ENCODE results near the gene SRRM5.
"Not testable (repeated sequence)": the region's sequence is repeated elsewhere in the genome, so short reads cannot be mapped to it uniquely, and the experiment has no call there.

The SRRM5 gene

GRCh38 chr19:43575156-43575950, 36.5 kb upstream of the SRRM5 start, which contains the start of the genes PINLYP and XRCC1:
PINLYP (plus strand) TSS chr19:43575801; CDS start chr19:43577192, 1,391 bp downstream.
XRCC1 (minus strand) TSS chr19:43575527; CDS start chr19:43575458, 69 bp downstream.
- peak within 1 kb of the TSS; percentile 77; the same call in 1 of the 2 replicates for H3K27ac ChIP-seq (ENCODE audit: low read depth, low read length)
- H3K9ac ChIP-seq (ENCODE audit: low read length), result peak within 1 kb of the TSS; percentile 92
- peaks cover 14% of the 10 kb centered on the region for H3K36me3 ChIP-seq (ENCODE audit: control insufficient read depth, insufficient read depth, low read length)
- peak within 1 kb of the TSS; percentile 98 for H3K4me3 ChIP-seq (ENCODE audit: low read depth, low read length)
- H3K9me3 ChIP-seq (ENCODE audit: control insufficient read depth, insufficient read depth, low read depth, low read length), result no peaks in the 10 kb centered on the region
- H3K4me1 ChIP-seq (ENCODE audit: control insufficient read depth, insufficient read depth, low read length), result peaks cover 11% of the 10 kb centered on the region
- no peaks in the 10 kb centered on the region for H3K27me3 ChIP-seq (ENCODE audit: control insufficient read depth, insufficient read depth, low read length)

- no peak overlapping the region for H3K27ac ChIP-seq (ENCODE audit: low read depth, low read length)
- H3K36me3 ChIP-seq (ENCODE audit: control insufficient read depth, insufficient read depth, low read length), result peaks cover 14% of the 10 kb centered on the region
- H3K4me3 ChIP-seq (ENCODE audit: low read depth, low read length), result peak overlapping the region; percentile 52
Observed at GRCh38 chr19:43575955-43576878, 35.7 kb upstream of the SRRM5 start.

GRCh38 chr19:43578787-43579186, 33.1 kb upstream of the SRRM5 start:
- Histone ChIP-seq H3K27ac (ENCODE audit: low read depth, low read length) (no peak overlapping the region), H3K9me3 (ENCODE audit: control insufficient read depth, insufficient read depth, low read depth, low read length) (no peaks in the 10 kb centered on the region), H3K4me3 (ENCODE audit: low read depth, low read length) (no peak overlapping the region), H3K36me3 (ENCODE audit: control insufficient read depth, insufficient read depth, low read length) (no peaks in the 10 kb centered on the region), H3K9ac (ENCODE audit: low read length) (no peak overlapping the region), H3K27me3 (ENCODE audit: control insufficient read depth, insufficient read depth, low read length) (no peaks in the 10 kb centered on the region), H3K4me1 (ENCODE audit: control insufficient read depth, insufficient read depth, low read length) (peaks cover 17% of the 10 kb centered on the region)

More at GRCh38 chr19:43575955-43576878, 35.7 kb upstream of the SRRM5 start:
- Histone ChIP-seq H3K9me3 (ENCODE audit: control insufficient read depth, insufficient read depth, low read depth, low read length) (no peaks in the 10 kb centered on the region), H3K9ac (ENCODE audit: low read length) (peak overlapping the region; percentile 59), H3K27me3 (ENCODE audit: control insufficient read depth, insufficient read depth, low read length) (no peaks in the 10 kb centered on the region), H3K4me1 (ENCODE audit: control insufficient read depth, insufficient read depth, low read length) (peaks cover 15% of the 10 kb centered on the region)

- H3K9ac ChIP-seq (ENCODE audit: low read length), result no peak overlapping the region
- no peak overlapping the region for H3K27ac ChIP-seq (ENCODE audit: low read depth, low read length)
- peak overlapping the region; percentile 42 for H3K4me3 ChIP-seq (ENCODE audit: low read depth, low read length)
Observed at GRCh38 chr19:43581467-43581866, 30.4 kb upstream of the SRRM5 start.

GRCh38 chr19:43582495-43582894, 29.4 kb upstream of the SRRM5 start:
- no peaks in the 10 kb centered on the region for H3K27me3 ChIP-seq (ENCODE audit: control insufficient read depth, insufficient read depth, low read length)
- H3K4me1 ChIP-seq (ENCODE audit: control insufficient read depth, insufficient read depth, low read length), result peaks cover 6% of the 10 kb centered on the region
- H3K4me3 ChIP-seq (ENCODE audit: low read depth, low read length), result no peak overlapping the region
- H3K36me3 ChIP-seq (ENCODE audit: control insufficient read depth, insufficient read depth, low read length), result peaks cover 5% of the 10 kb centered on the region
- H3K27ac ChIP-seq (ENCODE audit: low read depth, low read length), result no peak overlapping the region
- H3K9me3 ChIP-seq (ENCODE audit: control insufficient read depth, insufficient read depth, low read depth, low read length), result no peaks in the 10 kb centered on the region
- H3K9ac ChIP-seq (ENCODE audit: low read length), result no peak overlapping the region

More at GRCh38 chr19:43581467-43581866, 30.4 kb upstream of the SRRM5 start:
- no peaks in the 10 kb centered on the region for H3K9me3 ChIP-seq (ENCODE audit: control insufficient read depth, insufficient read depth, low read depth, low read length)
- H3K27me3 ChIP-seq (ENCODE audit: control insufficient read depth, insufficient read depth, low read length), result no peaks in the 10 kb centered on the region
- H3K4me1 ChIP-seq (ENCODE audit: control insufficient read depth, insufficient read depth, low read length), result peaks cover 9% of the 10 kb centered on the region
- peaks cover 1% of the 10 kb centered on the region for H3K36me3 ChIP-seq (ENCODE audit: control insufficient read depth, insufficient read depth, low read length)

GRCh38 chr19:43584484-43584883, 27.4 kb upstream of the SRRM5 start:
- H3K36me3 ChIP-seq (ENCODE audit: control insufficient read depth, insufficient read depth, low read length), result peaks cover 14% of the 10 kb centered on the region
- no peaks in the 10 kb centered on the region for H3K27me3 ChIP-seq (ENCODE audit: control insufficient read depth, insufficient read depth, low read length)
- H3K9ac ChIP-seq (ENCODE audit: low read length), result no peak overlapping the region
- H3K4me3 ChIP-seq (ENCODE audit: low read depth, low read length), result no peak overlapping the region
- no peak overlapping the region for H3K27ac ChIP-seq (ENCODE audit: low read depth, low read length)
- H3K4me1 ChIP-seq (ENCODE audit: control insufficient read depth, insufficient read depth, low read length), result peaks cover 6% of the 10 kb centered on the region
- H3K9me3 ChIP-seq (ENCODE audit: control insufficient read depth, insufficient read depth, low read depth, low read length), result no peaks in the 10 kb centered on the region

- Histone ChIP-seq H3K4me1 (ENCODE audit: control insufficient read depth, insufficient read depth, low read length) (peaks cover under 1% of the 10 kb centered on the region; the same call in 1 of the 2 replicates), H3K4me3 (ENCODE audit: low read depth, low read length) (no peak overlapping the region), H3K36me3 (ENCODE audit: control insufficient read depth, insufficient read depth, low read length) (peaks cover 26% of the 10 kb centered on the region), H3K27ac (ENCODE audit: low read depth, low read length) (no peak overlapping the region), H3K27me3 (ENCODE audit: control insufficient read depth, insufficient read depth, low read length) (no peaks in the 10 kb centered on the region), H3K9ac (ENCODE audit: low read length) (no peak overlapping the region), H3K9me3 (ENCODE audit: control insufficient read depth, insufficient read depth, low read depth, low read length) (no peaks in the 10 kb centered on the region)
Observed at GRCh38 chr19:43586346-43586745, 25.5 kb upstream of the SRRM5 start.

GRCh38 chr19:43587029-43587428, 24.9 kb upstream of the SRRM5 start:
- H3K4me1 ChIP-seq (ENCODE audit: control insufficient read depth, insufficient read depth, low read length); H3K27ac ChIP-seq (ENCODE audit: low read depth, low read length); H3K9ac ChIP-seq (ENCODE audit: low read length); H3K4me3 ChIP-seq (ENCODE audit: low read depth, low read length); H3K9me3 ChIP-seq (ENCODE audit: control insufficient read depth, insufficient read depth, low read depth, low read length); H3K27me3 ChIP-seq (ENCODE audit: control insufficient read depth, insufficient read depth, low read length): not testable (repeated sequence)
- peaks cover 30% of the 10 kb centered on the region for H3K36me3 ChIP-seq (ENCODE audit: control insufficient read depth, insufficient read depth, low read length)

- Histone ChIP-seq H3K9ac (ENCODE audit: low read length) (no peak overlapping the region), H3K4me1 (ENCODE audit: control insufficient read depth, insufficient read depth, low read length) (no peaks in the 10 kb centered on the region), H3K27ac (ENCODE audit: low read depth, low read length) (no peak overlapping the region), H3K9me3 (ENCODE audit: control insufficient read depth, insufficient read depth, low read depth, low read length) (no peaks in the 10 kb centered on the region), H3K27me3 (ENCODE audit: control insufficient read depth, insufficient read depth, low read length) (no peaks in the 10 kb centered on the region), H3K4me3 (ENCODE audit: low read depth, low read length) (no peak overlapping the region), H3K36me3 (ENCODE audit: control insufficient read depth, insufficient read depth, low read length) (peaks cover 49% of the 10 kb centered on the region)
Observed at GRCh38 chr19:43589277-43589676, 22.6 kb upstream of the SRRM5 start.

GRCh38 chr19:43589678-43590077, 22.2 kb upstream of the SRRM5 start:
- Histone ChIP-seq H3K9ac (ENCODE audit: low read length) (no peak overlapping the region), H3K4me1 (ENCODE audit: control insufficient read depth, insufficient read depth, low read length) (no peaks in the 10 kb centered on the region), H3K9me3 (ENCODE audit: control insufficient read depth, insufficient read depth, low read depth, low read length) (no peaks in the 10 kb centered on the region), H3K27me3 (ENCODE audit: control insufficient read depth, insufficient read depth, low read length) (no peaks in the 10 kb centered on the region), H3K4me3 (ENCODE audit: low read depth, low read length) (no peak overlapping the region), H3K27ac (ENCODE audit: low read depth, low read length) (no peak overlapping the region), H3K36me3 (ENCODE audit: control insufficient read depth, insufficient read depth, low read length) (peaks cover 49% of the 10 kb centered on the region)

Measured in HUES6 (cell line).